T47D (cell line): ENCODE results near the gene CPA3.

Source experiments
- DNase-seq, 2 experiments: peaks; one replicate each; pipeline versions ENCODE4 v3.0.0 to v3.0.0-alpha.2; 2011 to 2012; ENCODE audit warnings: low read depth in 1 of 2, low spot score in 1 of 2
- JUND ChIP-seq: IDR thresholded peaks from 2 replicates; pipeline ENCODE4 v1.6.1; 2012; ENCODE audit warnings: low read depth
- in situ Hi-C: cut with HindIII; loops from 2 replicates; pipeline ENCODE4 v1.10.0; 2016; ENCODE audit warnings: low sequenced_read_pairs, low pct_unique_long_range_greater_than_20kb

The CPA3 gene

DNA sequence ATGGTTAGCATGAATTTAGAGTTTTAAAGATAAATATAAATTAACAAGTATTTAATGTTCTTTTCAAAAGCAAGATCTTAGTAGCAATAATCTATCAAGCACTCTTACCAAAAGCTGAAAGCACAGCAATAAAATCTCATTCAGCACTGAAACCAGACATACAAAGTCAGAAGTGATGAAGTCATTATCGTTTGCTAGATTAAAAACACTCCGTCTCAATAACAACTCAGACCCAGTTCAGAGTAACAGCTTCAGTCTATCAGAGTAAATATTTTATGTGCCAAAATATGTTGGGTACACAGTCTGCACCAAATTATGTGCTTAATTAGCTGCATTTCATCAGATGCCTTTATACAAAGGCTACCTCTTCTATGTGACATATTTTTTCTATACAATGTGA, 41.6 kb downstream of the CPA3 start:
- in situ Hi-C loops: no loop called here
- DNase-seq: no peak
- TF ChIP-seq JUND: no peak

DNA sequence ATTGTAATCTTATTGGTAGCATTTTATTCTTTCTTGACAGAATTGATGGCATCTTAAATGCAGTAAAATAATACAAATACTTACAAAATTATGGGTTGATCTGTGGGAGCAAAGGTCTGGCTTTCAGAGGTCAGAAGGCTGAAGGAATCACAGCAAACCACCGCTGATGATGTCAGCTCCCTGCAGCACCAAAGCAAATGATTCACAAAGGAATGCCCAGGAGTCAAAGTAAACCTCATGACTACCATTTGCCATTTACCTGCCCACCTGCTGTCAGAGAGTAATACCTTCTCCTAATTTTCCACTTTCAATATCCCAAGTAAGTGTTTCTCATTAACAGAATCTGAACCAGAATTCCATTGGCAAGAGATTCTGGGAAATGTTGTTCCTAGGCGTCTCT, 46.1 kb downstream of the CPA3 start:
- TF ChIP-seq JUND: no peak
- no peak for DNase-seq
- in situ Hi-C loops: no loop called here

DNA sequence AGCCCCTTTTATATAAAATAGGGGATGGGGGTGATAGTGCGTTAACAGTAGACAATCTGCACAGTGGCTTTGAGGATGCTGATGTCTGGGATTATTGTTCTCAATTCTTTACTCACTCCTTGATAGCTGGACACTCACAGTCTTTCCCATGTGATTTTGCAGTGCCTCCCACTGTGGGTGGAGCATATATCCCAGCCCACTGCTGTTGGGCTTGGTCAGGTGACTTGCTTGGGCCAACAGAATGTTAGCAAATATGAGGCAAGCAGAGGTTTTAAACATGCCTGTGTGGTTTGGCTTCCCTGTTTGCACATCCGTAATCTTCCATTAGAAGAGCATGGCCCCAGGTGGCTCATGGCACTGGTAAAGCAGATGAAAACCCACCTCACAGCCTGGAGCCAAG, 46.5 kb downstream of the CPA3 start:
- DNase-seq: peak in 1 of 2 experiments; percentile 30
- in situ Hi-C loops: no loop called here
- no peak for TF ChIP-seq JUND

DNA sequence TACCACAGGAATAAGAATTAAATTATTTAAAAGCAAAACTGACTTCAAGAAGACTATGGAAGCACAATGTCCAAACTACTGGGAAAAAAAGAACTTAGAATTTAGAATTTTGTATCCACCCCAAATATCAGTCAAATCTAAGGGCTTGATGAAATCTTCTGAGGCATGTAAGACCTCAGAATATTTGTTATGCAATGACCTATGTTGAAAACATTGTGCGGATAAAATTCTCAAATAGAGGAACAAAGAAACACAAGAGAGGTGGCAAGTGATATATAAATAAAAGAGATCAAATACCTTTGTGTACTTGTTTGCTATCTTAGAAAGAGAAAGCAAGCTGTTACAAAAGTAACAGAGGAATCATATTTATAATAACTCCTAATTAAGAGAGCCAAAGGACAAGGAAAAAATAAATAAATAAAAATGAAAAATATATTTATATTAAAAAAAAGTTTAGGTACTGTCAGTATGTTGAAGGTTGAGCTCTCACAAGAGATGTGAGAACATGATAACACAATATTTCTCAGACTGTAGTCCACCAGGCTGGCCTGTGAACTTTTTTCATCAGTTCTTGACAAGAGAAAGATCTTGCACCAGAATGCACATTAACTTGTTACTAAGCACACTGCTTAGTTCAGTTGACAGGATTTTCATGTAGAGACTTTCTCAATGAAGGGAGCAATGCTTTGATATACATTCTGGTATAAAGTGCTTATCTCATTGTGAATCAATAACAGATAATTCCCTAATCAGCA, 50.0 kb downstream of the CPA3 start:
- in situ Hi-C loops: no loop called here
- no peak for TF ChIP-seq JUND

DNA sequence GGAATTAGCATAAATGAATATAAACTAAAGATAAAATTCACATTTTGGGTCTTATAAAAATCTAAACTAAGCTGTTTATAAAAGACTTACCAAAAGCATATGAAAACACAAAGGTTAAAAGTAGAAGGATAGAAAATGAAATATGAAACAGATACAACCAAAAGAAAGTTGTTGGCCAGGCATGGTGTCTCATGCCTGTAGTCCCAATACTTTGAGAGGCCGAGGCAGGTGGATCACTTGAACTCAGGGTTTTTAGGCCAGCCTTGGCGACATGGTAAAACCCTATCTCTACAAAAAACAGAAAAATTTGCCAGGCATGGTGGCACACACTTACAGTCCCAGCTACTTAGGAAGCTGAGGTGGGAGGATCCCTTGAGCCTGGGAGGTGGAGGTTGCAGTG, 51.0 kb downstream of the CPA3 start:
- TF ChIP-seq JUND: no peak
- no peak for DNase-seq
- in situ Hi-C loops: no loop called here

More for the DNA sequence above, 50.0 kb downstream of the CPA3 start:
- no peak for DNase-seq

DNA sequence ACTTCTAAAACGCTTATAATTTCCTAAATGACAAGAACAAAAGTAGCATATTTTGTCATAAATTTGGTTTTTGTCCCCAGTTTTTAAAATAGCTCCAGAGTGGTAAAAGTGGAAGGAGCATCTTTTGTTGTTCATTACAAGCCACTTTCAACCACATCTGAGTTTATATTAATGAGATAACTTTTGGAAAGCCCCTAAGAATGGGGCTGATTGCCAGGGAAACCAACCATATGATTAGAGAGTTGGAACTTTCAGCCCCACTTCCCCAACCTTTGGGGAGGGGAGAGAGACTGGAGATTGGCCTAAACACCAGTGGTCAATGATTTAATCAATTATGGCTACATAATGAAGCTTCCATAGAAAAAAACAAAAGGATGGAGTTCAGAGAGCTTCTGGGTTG, 57.4 kb downstream of the CPA3 start:
- no peak for TF ChIP-seq JUND
- no peak for DNase-seq
- in situ Hi-C loops: no loop called here

DNA sequence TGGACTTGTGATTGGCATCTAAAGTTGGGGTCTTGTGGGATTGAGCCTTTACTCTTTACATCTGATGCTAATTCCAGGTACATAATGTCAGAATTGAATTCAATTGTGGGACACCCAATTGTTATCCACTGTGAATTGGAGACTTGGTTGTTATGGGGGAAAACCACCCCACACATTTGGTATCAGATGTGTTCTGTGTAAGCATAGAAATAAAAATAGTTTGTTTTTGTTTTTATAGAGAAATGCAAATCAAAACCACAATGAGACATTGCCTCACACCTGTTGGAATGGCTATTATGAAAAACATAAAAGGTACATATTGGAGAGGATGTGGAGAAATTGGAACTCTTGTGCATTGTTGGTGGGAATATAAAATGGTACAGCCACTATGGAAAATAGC, 58.5 kb downstream of the CPA3 start:
- in situ Hi-C loops: no loop called here
- no peak for DNase-seq
- TF ChIP-seq JUND: no peak

DNA sequence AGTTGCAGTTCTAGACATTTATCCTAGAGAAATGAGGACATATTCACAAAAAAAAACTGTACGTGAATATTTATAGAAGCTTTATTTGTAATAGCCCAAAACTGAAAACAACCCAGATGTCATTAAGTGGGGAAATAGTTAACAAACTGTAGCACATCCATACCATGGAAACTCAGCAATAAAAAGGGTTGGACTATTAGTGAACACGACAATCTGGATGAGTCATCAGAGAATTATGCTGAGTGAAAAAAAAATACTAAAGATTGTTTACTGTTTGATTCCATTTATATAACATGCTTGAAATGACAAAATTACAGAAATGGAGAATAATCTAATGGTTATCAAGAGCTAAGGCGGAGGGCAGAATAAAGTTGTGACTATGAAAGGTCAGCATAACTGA, 59.5 kb downstream of the CPA3 start:
- in situ Hi-C loops: no loop called here
- DNase-seq: no peak

DNA sequence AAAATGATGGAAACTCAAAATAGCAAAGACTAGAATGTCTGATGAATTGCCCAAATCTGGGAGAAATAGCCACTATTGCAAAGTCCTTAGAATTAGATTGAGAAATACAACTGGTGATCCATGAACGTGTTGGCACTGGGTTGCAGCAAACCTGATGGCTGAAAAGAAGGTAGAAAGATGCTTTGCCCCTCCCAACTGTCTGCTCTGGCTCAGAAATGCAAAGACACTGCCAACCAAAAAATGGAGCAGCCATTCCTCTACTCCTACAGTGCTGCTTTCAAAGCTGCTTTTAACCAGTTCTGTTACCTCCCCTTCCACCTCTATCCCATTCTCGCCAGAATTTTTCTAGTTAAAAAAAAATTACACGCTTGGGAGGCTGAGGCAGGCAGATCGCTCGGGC, 60.7 kb downstream of the CPA3 start:
- in situ Hi-C loops: no loop called here
- no peak for TF ChIP-seq JUND
- no peak for DNase-seq

More for the DNA sequence above, 59.5 kb downstream of the CPA3 start:
- no peak for TF ChIP-seq JUND

DNA sequence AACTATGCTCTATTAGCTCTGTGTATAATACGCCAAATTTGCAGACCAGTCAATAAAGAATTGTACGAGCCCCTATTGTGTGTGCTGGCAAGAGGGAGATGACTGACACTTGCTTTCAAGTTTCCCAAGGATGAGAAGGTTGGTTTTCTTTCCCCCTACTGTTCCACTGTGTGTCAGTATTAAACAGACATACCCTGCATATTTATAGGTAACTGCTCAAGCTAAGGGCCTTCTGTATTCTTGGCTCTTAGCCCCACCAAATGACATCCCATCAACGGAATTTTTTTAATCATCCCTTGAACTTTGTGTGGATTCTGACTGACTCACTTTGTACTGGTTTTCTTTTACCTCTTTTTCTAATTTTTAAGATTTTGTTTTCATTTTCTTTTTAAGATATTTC, 65.7 kb downstream of the CPA3 start:
- no peak for DNase-seq
- TF ChIP-seq JUND: no peak
- in situ Hi-C loops: no loop called here

DNA sequence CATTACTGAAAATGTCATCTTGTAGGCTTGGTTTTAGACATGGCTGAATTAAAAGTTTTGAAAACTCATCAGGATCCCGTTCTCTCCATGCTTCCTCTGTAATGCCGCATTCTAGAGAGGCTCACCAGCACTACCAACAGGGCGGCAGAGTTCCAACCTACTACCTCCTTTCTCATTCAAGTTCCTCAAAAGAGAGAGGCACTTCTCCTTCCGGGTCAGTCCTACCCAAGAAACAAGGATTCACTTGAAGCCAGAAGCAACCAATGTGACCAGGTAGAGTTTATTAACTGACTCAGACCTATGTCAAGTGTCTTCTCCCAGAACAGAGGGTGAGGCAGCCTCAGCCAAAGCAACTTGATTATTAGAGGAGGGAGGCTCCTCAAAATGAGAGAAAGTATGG, 66.5 kb downstream of the CPA3 start:
- no peak for DNase-seq
- in situ Hi-C loops: no loop called here
- no peak for TF ChIP-seq JUND

DNA sequence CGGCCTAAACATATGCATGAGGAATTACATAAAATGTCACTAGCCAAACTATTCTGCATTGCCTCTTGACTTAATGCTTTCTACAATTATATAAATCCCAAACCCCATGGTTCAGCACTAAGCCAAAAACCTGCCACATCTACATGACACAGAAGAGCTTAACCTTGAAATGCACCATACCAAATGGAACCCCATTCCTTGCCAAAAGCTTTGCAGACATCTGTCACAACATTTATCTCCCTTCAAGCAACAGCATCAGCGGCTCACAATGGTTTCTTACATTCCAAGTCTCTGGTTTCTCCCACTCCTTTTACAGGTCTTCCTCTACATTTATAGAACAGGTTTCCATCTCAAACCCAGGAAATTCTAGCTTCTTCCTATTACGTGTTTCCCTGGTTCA, 67.9 kb downstream of the CPA3 start:
- in situ Hi-C loops: no loop called here
- no peak for TF ChIP-seq JUND
- DNase-seq: no peak

DNA sequence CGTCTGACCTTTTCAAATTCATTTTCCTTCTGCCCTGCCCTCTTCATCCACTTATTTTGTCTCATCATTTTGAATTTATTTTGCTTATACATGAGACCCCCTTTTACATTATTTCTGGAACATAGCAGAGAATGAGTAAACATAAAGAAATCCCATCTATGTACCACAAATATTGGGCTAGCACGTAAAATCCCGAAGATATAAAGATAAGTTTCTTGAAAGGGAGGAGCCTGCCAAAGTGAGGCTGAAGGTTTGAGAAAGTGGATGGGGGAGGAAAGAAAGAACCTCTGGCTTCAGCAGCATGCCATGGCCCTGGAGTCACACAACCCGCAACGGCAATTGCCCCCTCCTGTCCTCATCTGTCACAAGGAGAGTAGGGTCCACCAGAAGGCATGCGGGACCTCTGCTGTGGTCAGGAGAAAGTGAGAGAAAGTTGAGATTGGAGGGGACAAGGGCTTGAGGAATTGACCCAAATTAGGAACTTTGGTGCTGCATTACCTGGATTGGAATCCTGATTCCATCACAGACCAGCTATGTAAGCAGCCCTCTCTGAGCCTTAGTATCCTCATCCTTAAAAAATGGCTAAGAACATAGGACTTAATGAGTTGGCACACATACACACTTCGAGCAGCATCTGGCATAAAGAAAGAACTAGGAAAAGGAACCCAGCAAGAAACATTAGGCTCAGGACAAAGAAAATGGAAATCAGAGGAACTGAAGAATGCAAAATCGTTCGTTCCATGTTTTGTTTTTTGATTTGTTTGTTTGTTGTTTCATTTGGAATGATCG, 72.6 kb downstream of the CPA3 start:
- in situ Hi-C loops: no loop called here
- no peak for TF ChIP-seq JUND
- DNase-seq: no peak

DNA sequence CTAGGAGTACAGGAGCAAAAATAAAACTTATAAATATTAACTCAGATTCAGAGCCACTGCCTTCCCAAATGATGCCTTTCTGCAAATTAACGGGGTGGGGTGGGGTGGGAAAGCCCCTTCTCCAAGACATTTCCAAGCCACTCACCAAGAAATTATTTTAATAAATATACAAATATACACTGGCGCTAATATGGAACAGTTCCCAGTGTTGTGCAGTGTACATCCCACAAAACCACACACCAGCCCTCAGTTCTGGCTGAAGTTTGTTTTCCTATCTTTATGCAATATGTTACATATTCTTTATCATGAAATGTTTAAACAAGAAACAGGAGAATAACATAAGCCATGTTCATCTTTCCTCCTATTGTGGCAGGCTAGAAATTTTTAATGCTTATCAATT, 73.2 kb downstream of the CPA3 start:
- no peak for DNase-seq
- no peak for TF ChIP-seq JUND
- in situ Hi-C loops: no loop called here
